ENCODE data around the gene LHFPL6.

The LHFPL6 gene

DNA sequence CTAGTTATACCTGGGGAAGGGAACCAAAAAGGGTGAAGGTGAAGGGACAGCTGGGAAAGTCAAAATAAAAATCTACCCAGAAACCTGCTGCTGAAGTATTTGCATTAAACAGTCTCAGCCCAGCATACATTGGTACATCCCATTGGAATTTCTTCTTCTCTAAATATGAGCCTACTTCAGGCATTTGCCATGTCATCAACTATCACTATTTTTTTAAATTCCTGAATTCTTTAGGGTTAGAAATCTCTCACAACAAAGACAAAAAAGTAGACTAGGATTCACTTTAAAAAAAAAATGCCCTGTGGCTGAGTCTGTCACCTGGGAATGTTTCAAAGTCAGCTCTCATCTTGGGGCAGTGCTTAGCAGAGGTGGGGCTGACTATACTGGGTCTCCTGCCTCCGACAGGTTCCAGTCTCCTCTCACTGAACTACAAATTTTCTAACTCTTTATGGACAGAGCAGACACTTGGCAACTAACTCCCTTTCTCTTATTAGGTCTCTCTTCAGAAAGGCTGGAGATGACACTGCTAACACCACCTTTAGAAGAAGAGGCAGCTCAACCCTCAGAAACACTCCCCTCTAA is 141.2 kb downstream of the LHFPL6 start:
- POLR2A ChIA-PET, result no interaction called here
- DNase-seq (ENCODE audit: extremely low spot score), result no peak
- CTCF ChIA-PET, result no interaction called here
- TF ChIP-seq, protein P1, sequence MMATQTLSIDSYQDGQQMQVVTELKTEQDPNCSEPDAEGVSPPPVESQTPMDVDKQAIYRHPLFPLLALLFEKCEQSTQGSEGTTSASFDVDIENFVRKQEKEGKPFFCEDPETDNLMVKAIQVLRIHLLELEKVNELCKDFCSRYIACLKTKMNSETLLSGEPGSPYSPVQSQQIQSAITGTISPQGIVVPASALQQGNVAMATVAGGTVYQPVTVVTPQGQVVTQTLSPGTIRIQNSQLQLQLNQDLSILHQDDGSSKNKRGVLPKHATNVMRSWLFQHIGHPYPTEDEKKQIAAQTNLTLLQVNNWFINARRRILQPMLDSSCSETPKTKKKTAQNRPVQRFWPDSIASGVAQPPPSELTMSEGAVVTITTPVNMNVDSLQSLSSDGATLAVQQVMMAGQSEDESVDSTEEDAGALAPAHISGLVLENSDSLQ (IDR thresholded peaks at IDR 0.05), result no peak
- no peak for TF ChIP-seq ELF4 (IDR thresholded peaks at IDR 0.05)
- TF ChIP-seq HDGF (IDR thresholded peaks at IDR 0.05; ENCODE audit: borderline replicate concordance), result no peak
- no peak for TF ChIP-seq BHLHE40 (IDR thresholded peaks at IDR 0.05; ENCODE audit: borderline replicate concordance)
- TF ChIP-seq FOXM1 (IDR thresholded peaks at IDR 0.05; ENCODE audit: borderline replicate concordance), result no peak
- no peak for TF ChIP-seq FOXK2 (IDR thresholded peaks at IDR 0.05)
- TF ChIP-seq NFRKB (IDR thresholded peaks at IDR 0.05), result no peak
- no peak for TF ChIP-seq ARNT (IDR thresholded peaks at IDR 0.05)
- no peak for TF ChIP-seq L3MBTL2 (conservative IDR thresholded peaks at IDR 0.05)
- TF ChIP-seq SUZ12 (IDR thresholded peaks at IDR 0.05), result no peak
- no peak for TF ChIP-seq TARDBP (IDR thresholded peaks at IDR 0.05)
- no peak for TF ChIP-seq CTBP1 (IDR thresholded peaks at IDR 0.05; ENCODE audit: borderline replicate concordance)
- TF ChIP-seq LEF1 (IDR thresholded peaks at IDR 0.05; ENCODE audit: borderline replicate concordance), result no peak
- no peak for TF ChIP-seq SP1 (IDR thresholded peaks at IDR 0.05)
- no peak for TF ChIP-seq ZNF384 (IDR thresholded peaks at IDR 0.05)
- no peak for TF ChIP-seq FOXA1 (IDR thresholded peaks at IDR 0.05)

DNA sequence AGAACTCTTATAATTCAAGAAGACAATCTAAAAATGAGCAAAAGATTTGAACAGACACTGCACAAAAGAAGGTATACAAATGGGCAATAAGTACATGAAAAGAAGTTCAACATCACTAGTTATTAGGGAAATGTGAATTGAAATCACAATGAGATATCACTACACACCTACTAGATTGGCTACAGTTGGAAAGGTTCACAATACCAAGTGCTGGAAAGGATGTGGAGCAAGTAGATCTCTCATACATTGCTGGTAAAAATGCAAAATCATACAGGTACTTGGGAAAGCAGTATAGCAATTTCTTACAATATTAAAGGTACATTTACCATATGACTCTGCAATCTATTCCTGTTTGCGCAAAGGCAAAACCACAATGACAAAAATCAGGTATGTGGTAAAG is 145.7 kb downstream of the LHFPL6 start:
- POLR2A ChIA-PET, result no interaction called here
- TF ChIP-seq CTBP1 (IDR thresholded peaks at IDR 0.05; ENCODE audit: borderline replicate concordance), result no peak
- TF ChIP-seq FOXM1 (IDR thresholded peaks at IDR 0.05; ENCODE audit: borderline replicate concordance), result no peak
- TF ChIP-seq FOXA1 (IDR thresholded peaks at IDR 0.05), result no peak
- no peak for TF ChIP-seq L3MBTL2 (conservative IDR thresholded peaks at IDR 0.05)
- no peak for TF ChIP-seq NFRKB (IDR thresholded peaks at IDR 0.05)
- CTCF ChIA-PET, result no interaction called here
- no peak for DNase-seq (ENCODE audit: extremely low spot score)

DNA sequence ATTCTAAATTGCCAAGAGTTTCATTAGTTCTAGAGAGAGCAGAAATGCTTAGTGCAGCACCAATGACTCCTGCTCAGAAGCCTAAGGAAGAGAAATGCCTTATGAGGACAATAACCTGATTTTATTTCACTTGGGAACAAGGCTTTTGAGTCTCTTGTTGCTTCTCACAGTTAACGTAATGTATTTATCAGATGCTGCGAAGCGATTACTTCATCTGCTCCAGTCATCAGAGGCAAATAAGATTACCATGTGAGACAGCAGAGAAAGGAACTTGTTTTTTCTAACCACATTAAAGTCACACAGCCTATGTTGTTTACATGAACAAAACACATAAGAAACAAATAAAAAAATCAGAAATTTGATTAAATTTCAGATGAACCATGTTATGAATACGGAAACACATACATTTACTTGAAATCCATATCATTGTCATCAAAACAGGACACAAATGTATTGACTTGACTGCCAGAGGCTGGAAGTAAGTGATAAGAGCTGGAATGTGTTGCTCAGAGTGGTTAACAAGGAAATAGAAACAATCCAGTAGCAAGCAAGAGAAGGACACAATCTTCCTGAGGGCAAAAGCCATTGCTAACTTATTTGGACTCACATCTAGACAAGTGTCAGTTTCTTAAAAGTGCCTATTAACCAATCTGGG is 147.3 kb downstream of the LHFPL6 start:
- TF ChIP-seq LEF1 (IDR thresholded peaks at IDR 0.05; ENCODE audit: borderline replicate concordance) (no peak), ARNT (IDR thresholded peaks at IDR 0.05) (no peak), SUZ12 (IDR thresholded peaks at IDR 0.05) (no peak), FOXA1 (IDR thresholded peaks at IDR 0.05) (no peak), BHLHE40 (IDR thresholded peaks at IDR 0.05; ENCODE audit: borderline replicate concordance) (no peak), HDGF (IDR thresholded peaks at IDR 0.05; ENCODE audit: borderline replicate concordance) (no peak), TARDBP (IDR thresholded peaks at IDR 0.05) (no peak)
- TF ChIP-seq, protein P1 (IDR thresholded peaks at IDR 0.05), result no peak
- no peak for DNase-seq (ENCODE audit: extremely low spot score)
- CTCF ChIA-PET, result no interaction called here
- POLR2A ChIA-PET, result no interaction called here

DNA sequence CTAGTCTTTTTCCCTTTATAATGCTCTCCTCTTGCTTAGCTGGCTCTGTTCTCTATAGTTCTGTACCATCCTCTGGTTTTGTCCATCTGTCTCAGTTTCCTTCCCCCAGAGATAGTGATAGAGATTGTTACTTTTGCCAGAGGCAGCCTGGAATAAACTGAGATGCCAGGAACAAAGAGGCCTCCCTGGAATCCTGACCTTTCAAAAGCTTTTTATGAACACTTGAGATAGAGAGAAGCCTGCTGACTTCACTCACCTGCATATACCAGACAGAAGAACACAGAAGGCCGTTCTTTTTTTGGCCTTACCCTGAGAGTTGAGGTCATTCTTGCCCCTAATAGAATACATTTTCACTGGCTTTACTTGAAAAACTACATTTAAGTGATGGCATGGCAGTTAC is 150.2 kb downstream of the LHFPL6 start:
- no peak for DNase-seq (ENCODE audit: extremely low spot score)
- POLR2A ChIA-PET, result no interaction called here
- CTCF ChIA-PET, result no interaction called here
- no peak for TF ChIP-seq ELF4 (IDR thresholded peaks at IDR 0.05)
- TF ChIP-seq FOXA1 (IDR thresholded peaks at IDR 0.05), result no peak
- TF ChIP-seq NFRKB (IDR thresholded peaks at IDR 0.05), result no peak
- TF ChIP-seq ARNT (IDR thresholded peaks at IDR 0.05), result no peak
- TF ChIP-seq BHLHE40 (IDR thresholded peaks at IDR 0.05; ENCODE audit: borderline replicate concordance), result no peak
- TF ChIP-seq LEF1 (IDR thresholded peaks at IDR 0.05; ENCODE audit: borderline replicate concordance), result no peak
- no peak for TF ChIP-seq FOXM1 (IDR thresholded peaks at IDR 0.05; ENCODE audit: borderline replicate concordance)
- TF ChIP-seq SUZ12 (IDR thresholded peaks at IDR 0.05), result no peak
- TF ChIP-seq L3MBTL2 (conservative IDR thresholded peaks at IDR 0.05), result no peak
- TF ChIP-seq SP1 (IDR thresholded peaks at IDR 0.05), result no peak
- no peak for TF ChIP-seq HDGF (IDR thresholded peaks at IDR 0.05; ENCODE audit: borderline replicate concordance)
- no peak for TF ChIP-seq ZNF384 (IDR thresholded peaks at IDR 0.05)
- no peak for TF ChIP-seq CTBP1 (IDR thresholded peaks at IDR 0.05; ENCODE audit: borderline replicate concordance)
- TF ChIP-seq FOXK2 (IDR thresholded peaks at IDR 0.05), result no peak
- TF ChIP-seq, protein P1 (IDR thresholded peaks at IDR 0.05), result no peak

DNA sequence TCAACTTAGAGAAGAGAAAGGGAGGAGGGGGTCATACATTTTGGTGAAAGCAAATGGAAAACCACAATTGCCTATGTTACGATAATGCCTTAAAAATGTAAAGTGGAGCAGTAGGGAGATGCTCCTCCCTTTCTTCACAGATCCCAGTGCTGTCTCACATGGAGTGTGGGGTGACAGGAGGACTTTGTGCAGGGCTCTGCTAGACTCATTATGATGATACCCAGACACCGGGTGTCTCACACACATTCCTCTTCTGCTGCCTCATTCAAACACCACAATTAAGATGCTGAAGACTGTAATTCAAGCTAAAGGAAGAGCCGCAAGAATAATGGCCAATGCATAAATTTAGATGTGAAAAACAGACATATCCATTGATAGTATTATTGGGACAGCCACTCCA is 150.6 kb downstream of the LHFPL6 start:
- ChIA-PET POLR2A (no interaction called here), CTCF (no interaction called here)
- TF ChIP-seq CTBP1 (IDR thresholded peaks at IDR 0.05; ENCODE audit: borderline replicate concordance) (no peak), ELF4 (IDR thresholded peaks at IDR 0.05) (no peak), SP1 (IDR thresholded peaks at IDR 0.05) (no peak), NFRKB (IDR thresholded peaks at IDR 0.05) (no peak), FOXK2 (IDR thresholded peaks at IDR 0.05) (no peak), BHLHE40 (IDR thresholded peaks at IDR 0.05; ENCODE audit: borderline replicate concordance) (no peak), FOXM1 (IDR thresholded peaks at IDR 0.05; ENCODE audit: borderline replicate concordance) (no peak), L3MBTL2 (conservative IDR thresholded peaks at IDR 0.05) (no peak)
- TF ChIP-seq, protein P1 (IDR thresholded peaks at IDR 0.05), result no peak
- DNase-seq (ENCODE audit: extremely low spot score), result no peak

Measured in HEK293T (cell line).